Mesothelial cell of epicardium (in vitro differentiated cells): Measurements from ENCODE around the gene MBLAC1. TPM values are rescaled to one million over a fixed set of nuclear protein-coding genes. Genes with fewer than 3 reads are reported as not detected.
A peak's percentile ranks its signal among the peaks of the same experiment; 100 is the strongest.

Experiments used
- DNase-seq, 2 experiments: peaks; one replicate each; pipeline ENCODE4 v3.0.0; 2021; ENCODE audit warnings: low spot score in 2 of 2; ENCODE audit not compliant: unreplicated experiment in 2 of 2
- H3K27ac Mint-ChIP-seq: 2 replicates; pipeline ENCODE4 v1.8.0; 2021; ENCODE audit warnings: mixed read lengths
- H3K27me3 Mint-ChIP-seq: 2 replicates; pipeline ENCODE4 v1.8.0; 2021; ENCODE audit warnings: low read depth, mixed read lengths
- H3K36me3 Mint-ChIP-seq: 2 replicates; pipeline ENCODE4 v1.8.0; 2021; ENCODE audit warnings: mixed read lengths
- H3K4me1 Mint-ChIP-seq: 2 replicates; pipeline ENCODE4 v1.8.0; 2021; ENCODE audit warnings: mixed read lengths
- H3K4me3 Mint-ChIP-seq: 2 replicates; pipeline ENCODE4 v1.8.0; 2021; ENCODE audit warnings: mild to moderate bottlenecking, moderate library complexity, mixed read lengths
- H3K9me3 Mint-ChIP-seq: 2 replicates; pipeline ENCODE4 v1.8.0; 2021; ENCODE audit warnings: mixed read lengths
- CTCF ChIP-seq: fragments of 200-600 bp; sonication (generic); IDR thresholded peaks from one replicate; pipeline ENCODE4 v1.5.0; 2021; ENCODE audit warnings: antibody characterized with exemption; ENCODE audit not compliant: unreplicated experiment
- total RNA-seq: library from RNA; stranded (reverse); gene quantifications from 3 replicates; pipeline ENCODE4 v1.2.1, GENCODE V29; 2021

Gene MBLAC1
- 2.9 to 3.5 TPM (median 2.9 TPM) in 3 replicates for total RNA-seq

GRCh38 chr7:100126931-100127865 is at the start of gene MBLAC1:
Gene MBLAC1 (plus strand): TSS chr7:100126967. CDS start chr7:100127396, 429 bp downstream.
- no peak for TF ChIP-seq CTCF
- peak within 1 kb of the TSS; percentile 99 for H3K27ac Mint-ChIP-seq
- H3K4me3 Mint-ChIP-seq = peak within 1 kb of the TSS; percentile 96
- DNase-seq = peak; percentile 71 to 89
- H3K4me1 Mint-ChIP-seq = peaks cover 20% of the 10 kb centered on the region
- no peaks in the 10 kb centered on the region for H3K27me3 Mint-ChIP-seq
- no peaks in the 10 kb centered on the region for H3K9me3 Mint-ChIP-seq
- peaks cover 2% of the 10 kb centered on the region for H3K36me3 Mint-ChIP-seq

GRCh38 chr7:100077205-100077604 is 49.6 kb upstream of the MBLAC1 start:
- Mint-ChIP-seq H3K27me3 (no peaks in the 10 kb centered on the region), H3K4me1 (peaks cover 24% of the 10 kb centered on the region), H3K27ac (no peak overlapping the region), H3K36me3 (peaks cover 59% of the 10 kb centered on the region), H3K4me3 (peak overlapping the region; percentile 17), H3K9me3 (peaks cover 28% of the 10 kb centered on the region)
- no peak for DNase-seq
- no peak for TF ChIP-seq CTCF

- Mint-ChIP-seq H3K36me3 (peaks cover 41% of the 10 kb centered on the region), H3K27ac (peak overlapping the region; percentile 10), H3K4me1 (peaks cover 31% of the 10 kb centered on the region), H3K4me3 (peak overlapping the region; percentile 96), H3K27me3 (no peaks in the 10 kb centered on the region), H3K9me3 (peaks cover 18% of the 10 kb centered on the region)
- DNase-seq = no peak
- TF ChIP-seq CTCF = no peak
Observed at GRCh38 chr7:100079024-100079560, 47.7 kb upstream of the MBLAC1 start.

- DNase-seq = no peak
- no peak for TF ChIP-seq CTCF
- Mint-ChIP-seq H3K4me3 (peak overlapping the region; percentile 96), H3K4me1 (peaks cover 31% of the 10 kb centered on the region), H3K27ac (peak overlapping the region; percentile 97), H3K27me3 (no peaks in the 10 kb centered on the region), H3K9me3 (peaks cover 6% of the 10 kb centered on the region), H3K36me3 (peaks cover 22% of the 10 kb centered on the region)
Observed at GRCh38 chr7:100080907-100081534, 45.7 kb upstream of the MBLAC1 start.

- Mint-ChIP-seq H3K27me3 (no peaks in the 10 kb centered on the region), H3K4me3 (peak within 1 kb of the TSS; percentile 96), H3K36me3 (peaks cover 16% of the 10 kb centered on the region), H3K27ac (peak within 1 kb of the TSS; percentile 97), H3K9me3 (peaks cover 5% of the 10 kb centered on the region), H3K4me1 (peaks cover 31% of the 10 kb centered on the region)
- peak; percentile 94 to 99 for DNase-seq
- TF ChIP-seq CTCF = peak; percentile 95
Observed at GRCh38 chr7:100081535-100082102, 45.1 kb upstream of the MBLAC1 start, which contains the start of gene ZNF3. Gene ZNF3 (minus strand): TSS chr7:100081723. CDS start chr7:100077357, 4,366 bp downstream.
